ENCODE measurements around the gene TRIM25.
"Not testable (repeated sequence)": the region's sequence is repeated elsewhere in the genome, so short reads cannot be mapped to it uniquely, and the experiment has no call there.

TRIM25 gene, protein sequence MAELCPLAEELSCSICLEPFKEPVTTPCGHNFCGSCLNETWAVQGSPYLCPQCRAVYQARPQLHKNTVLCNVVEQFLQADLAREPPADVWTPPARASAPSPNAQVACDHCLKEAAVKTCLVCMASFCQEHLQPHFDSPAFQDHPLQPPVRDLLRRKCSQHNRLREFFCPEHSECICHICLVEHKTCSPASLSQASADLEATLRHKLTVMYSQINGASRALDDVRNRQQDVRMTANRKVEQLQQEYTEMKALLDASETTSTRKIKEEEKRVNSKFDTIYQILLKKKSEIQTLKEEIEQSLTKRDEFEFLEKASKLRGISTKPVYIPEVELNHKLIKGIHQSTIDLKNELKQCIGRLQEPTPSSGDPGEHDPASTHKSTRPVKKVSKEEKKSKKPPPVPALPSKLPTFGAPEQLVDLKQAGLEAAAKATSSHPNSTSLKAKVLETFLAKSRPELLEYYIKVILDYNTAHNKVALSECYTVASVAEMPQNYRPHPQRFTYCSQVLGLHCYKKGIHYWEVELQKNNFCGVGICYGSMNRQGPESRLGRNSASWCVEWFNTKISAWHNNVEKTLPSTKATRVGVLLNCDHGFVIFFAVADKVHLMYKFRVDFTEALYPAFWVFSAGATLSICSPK

DNA sequence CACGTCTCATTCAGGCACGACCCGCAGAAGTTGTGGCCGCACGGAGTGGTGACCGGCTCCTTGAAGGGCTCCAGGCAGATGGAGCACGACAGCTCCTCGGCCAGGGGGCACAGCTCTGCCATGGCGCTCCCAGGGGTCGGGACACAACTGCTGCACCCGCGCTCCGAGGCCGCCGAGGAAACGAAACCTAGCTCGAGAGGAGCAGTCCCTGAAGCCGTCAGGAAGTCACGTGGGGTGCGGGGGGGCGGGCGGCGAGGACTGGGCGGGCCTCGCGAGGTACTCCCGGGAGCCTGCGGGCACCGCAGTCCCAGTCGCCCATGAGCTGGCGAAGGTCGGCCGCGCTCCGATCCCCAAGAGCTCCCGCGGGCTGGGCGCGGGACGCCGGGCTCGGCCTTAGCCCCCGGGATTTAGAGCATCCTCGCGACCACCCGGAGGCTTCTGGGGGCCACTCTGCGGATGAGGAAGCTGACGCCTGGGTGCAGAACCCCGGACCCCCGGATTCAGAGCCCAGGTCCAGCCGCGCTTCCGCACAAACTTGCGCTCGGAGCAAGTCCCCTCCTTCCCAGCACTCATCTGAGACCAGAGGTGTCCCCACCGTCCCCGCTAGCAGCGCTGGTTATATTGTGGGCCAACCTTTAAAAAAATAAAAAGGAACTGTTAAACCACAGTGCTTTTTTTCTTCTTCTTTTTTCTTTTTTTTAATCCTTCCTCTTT, at the start of gene TRIM25:
Gene TRIM25 (minus strand): TSS at position 183 of the 714 bp plus-strand sequence. CDS start 61 bp downstream, at position 122.
- DNase-seq (ENCODE audit: low spot score) (peak; percentile 77), FAIRE-seq (no peak)

DNA sequence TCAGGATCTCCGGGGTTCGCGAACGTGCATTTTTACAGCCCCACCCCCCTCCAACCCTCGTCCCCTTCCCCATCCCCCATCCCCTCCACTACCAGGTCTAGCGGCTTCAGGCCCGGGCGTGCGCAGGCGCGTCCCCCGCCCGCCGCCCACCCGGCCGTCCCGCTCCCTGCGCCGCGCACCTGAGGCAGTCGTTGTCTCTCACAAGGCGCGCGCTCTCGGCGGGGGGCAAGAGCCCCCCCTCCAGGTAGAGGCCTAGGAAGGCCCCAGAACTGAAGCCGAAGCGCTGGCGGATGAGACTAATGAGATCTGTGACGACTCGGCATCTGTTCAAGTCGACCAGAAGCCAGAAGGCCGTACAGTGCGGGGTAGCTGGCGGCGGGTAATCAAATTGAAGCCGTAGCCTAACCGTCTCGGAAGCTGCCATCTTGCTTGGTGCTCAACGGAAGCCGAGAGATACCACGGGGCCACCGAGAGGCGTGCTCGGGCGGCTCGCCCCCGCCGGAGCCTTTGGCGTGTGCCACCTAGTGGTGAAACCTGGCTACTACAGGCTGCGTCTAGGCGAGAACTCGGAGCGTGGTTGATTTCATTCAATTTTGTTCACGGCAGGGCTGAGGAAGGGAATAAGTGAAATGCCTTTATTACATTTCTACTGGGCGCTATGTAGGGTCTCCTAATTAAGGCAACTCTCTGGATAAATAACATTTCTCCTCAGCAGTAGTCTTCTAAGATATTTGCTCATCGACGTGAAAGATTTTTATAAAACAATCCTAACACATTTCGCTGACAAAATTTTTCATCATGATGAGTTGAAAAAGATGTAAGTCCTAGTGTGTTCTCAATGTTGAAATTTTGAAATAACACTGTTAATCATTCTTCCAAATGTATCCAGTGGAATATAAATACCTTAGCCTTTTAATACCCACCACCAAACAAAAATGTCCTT, 47.0 kb upstream of the TRIM25 start, which contains the start of gene COIL:
Gene COIL (minus strand): TSS at position 455 of the 943 bp plus-strand sequence. CDS start 31 bp downstream, at position 424.
- DNase-seq (ENCODE audit: low spot score) (peak; percentile 76), FAIRE-seq (no peak)

DNA sequence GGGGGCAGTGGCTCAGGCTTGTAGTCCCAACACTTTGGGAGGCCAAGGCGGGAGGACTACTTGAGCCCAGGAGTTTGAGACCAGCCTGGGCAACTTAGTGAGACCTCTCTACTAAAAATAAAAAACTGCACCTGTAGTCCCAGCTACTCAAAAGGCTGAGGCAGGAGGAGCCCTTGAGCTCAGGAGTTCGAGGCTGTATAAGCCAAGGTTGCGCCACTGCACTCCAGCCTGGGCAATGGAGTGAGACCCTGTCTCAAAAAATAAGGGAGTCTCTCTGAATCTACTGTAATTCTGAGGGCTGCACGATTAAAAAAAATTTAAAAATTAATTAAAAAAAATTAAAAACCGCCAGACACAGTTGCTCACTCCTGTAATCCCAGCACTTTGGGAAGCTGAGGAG, 43.1 kb upstream of the TRIM25 start:
- FAIRE-seq = no peak

DNA sequence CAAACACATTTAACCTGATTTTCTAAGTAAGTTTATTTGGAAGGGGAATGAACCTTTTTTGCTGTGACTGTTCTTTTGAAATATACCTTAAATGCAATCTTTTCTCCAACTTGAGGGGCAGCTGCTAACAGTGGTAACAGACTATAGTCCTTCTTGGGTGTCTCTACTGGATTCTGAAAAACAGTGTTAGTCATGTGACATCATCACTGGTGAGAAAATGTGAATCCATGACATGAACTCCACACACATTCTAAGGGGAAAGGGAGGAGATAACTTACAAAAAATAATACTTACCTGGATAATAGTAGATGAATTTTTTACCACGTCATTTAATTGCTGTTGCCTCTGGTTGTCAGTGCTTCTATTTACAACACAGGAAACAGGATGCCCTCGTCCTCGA, 35.7 kb upstream of the TRIM25 start:
- FAIRE-seq (no peak), DNase-seq (ENCODE audit: low spot score) (no peak)

More for the DNA sequence above, 43.1 kb upstream of the TRIM25 start:
- no peak for DNase-seq (ENCODE audit: low spot score)

- no peak for FAIRE-seq
- DNase-seq (ENCODE audit: low spot score) = no peak
Observed at GRCh38 chr17:56948491-56948890, 34.6 kb upstream of the TRIM25 start.

DNA sequence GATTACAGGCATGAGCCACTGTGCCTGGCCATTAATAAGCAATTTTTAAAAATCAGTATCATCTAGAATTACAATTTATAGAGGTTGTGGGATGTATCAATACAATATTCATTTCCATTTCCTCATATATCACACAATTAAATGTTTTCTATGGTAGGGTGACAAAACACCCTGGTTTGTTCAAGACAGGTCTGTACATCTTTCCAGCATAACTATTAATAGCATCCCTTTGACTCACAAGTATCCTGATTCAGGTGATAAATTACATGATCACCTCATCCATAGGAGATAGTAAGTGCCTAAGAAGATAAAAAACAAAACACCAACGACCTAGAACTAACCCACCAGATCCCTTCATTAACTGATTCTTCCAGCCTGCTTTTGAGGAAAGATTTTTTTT, 33.9 kb upstream of the TRIM25 start:
- FAIRE-seq (no peak), DNase-seq (ENCODE audit: low spot score) (no peak)

GRCh38 chr17:56945938-56946505, 32.2 kb upstream of the TRIM25 start:
- no peak for FAIRE-seq
- DNase-seq (ENCODE audit: low spot score) = no peak

DNA sequence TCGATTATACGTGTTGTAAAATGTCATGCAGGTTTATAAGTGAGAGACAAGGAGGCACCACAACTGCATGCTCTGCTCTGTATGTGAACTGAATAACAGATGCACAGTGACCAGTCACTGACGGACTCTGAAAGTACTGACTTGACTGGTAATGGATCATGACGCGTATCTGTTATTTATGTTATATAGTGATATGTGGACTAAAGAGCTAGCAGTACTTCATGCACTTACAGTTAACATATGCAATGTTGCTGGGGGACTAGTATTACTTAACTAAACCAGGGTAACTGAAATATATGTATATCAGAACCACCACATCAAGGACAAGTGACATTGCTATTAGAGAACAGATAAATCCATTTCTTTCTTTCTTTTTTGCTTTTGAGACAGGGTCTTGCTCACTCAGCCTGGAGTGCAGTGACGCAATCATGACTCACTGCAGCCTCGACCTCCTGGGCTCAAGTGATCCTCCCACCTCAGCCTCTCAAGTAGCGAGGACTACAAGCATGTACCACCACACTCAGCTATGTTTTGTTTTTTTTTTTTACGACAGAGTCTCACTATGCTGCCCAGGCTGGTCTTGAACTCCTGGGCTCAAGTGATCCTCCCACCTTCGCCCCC, 29.8 kb upstream of the TRIM25 start:
- no peak for DNase-seq (ENCODE audit: low spot score)
- no peak for FAIRE-seq

DNA sequence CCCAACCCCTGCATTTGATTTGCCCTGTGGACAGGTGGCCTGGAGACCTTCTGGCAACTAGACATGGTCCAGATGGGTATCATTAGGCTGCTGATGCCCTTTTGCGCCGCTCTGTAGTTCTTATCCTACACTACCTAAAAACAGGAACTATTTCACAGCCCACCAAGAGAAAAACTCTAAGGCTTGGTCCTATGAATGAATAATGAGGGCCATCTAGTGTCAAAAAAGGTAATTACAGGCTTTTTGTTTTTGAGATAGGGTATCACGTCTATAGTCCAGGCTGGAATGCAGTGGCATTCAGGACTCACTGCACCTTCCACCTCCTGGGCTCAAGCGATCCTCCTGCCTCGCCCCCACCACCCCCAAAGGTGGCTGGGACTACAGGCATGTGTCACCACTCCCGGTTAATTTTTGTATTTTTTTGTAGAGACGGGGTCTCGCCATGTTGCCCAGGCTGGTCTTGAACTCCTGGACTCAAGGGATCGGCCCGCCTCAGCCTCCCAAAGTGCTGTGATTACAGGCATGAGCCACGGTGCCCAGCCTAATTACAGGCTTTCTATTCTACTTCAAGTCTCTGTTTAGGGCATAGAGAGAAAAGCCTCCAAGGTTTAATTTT, 26.1 kb upstream of the TRIM25 start:
- DNase-seq (ENCODE audit: low spot score) (peak; percentile 54), FAIRE-seq (no peak)

- FAIRE-seq; DNase-seq (ENCODE audit: low spot score): not testable (repeated sequence)
Observed at GRCh38 chr17:56938206-56938605, 24.4 kb upstream of the TRIM25 start.

GRCh38 chr17:56937687-56938086, 23.8 kb upstream of the TRIM25 start:
- DNase-seq (ENCODE audit: low spot score) (no peak), FAIRE-seq (no peak)

DNA sequence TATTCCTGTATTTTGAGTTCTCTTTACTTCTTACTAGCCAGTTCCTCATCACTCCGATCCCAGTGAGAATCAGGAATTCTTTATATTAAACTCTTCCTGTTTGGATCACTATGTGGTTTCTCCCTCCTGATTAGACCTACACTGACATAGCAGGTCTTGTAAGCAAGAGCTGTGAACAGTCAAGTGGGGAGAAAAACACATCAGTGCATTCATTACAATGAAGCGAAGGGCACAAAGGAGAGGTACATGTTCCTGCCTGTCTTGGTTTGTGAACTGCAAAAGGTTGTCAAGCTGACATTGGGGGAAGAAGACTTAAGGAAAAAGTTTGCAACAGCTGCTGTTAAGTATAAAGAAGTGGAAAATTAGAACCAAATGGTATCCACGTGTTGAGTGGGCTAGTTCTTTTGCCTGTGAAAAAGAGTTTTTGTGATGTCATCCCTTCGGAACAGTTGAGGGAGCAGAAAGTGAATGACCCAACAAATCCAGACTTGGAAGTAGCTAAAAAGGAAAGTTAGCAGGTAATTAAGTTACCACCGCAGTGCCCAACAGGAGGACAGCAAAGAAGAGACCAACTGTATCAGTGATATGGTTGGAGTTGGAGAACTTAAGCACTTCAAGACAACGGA, 23.0 kb upstream of the TRIM25 start:
- no peak for DNase-seq (ENCODE audit: low spot score)
- no peak for FAIRE-seq

- DNase-seq (ENCODE audit: low spot score) (no peak), FAIRE-seq (no peak)
Observed at GRCh38 chr17:56935461-56935860, 21.6 kb upstream of the TRIM25 start.

DNA sequence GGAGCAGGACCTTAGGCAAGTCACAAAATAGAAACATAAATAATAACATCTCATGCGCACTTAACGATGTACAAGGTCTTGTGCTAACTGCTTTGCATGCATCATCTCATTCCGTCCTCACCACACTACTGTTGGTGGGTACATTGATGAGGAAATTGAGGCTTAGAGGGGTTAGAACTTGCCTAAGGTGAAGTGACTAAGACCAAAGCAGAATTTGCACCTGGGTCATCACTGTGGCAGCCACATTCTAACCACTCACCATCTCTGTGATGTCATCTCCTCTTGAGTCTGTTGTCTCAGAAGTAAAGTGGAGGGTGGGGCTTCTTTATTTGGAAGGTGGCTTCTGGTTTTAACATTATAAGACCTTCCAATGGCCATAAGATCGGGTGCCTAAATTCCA, 20.4 kb upstream of the TRIM25 start:
- DNase-seq (ENCODE audit: low spot score) (no peak), FAIRE-seq (no peak)

GRCh38 chr17:56933868-56934267, 20.0 kb upstream of the TRIM25 start:
- DNase-seq (ENCODE audit: low spot score) (no peak), FAIRE-seq (no peak)

DNA sequence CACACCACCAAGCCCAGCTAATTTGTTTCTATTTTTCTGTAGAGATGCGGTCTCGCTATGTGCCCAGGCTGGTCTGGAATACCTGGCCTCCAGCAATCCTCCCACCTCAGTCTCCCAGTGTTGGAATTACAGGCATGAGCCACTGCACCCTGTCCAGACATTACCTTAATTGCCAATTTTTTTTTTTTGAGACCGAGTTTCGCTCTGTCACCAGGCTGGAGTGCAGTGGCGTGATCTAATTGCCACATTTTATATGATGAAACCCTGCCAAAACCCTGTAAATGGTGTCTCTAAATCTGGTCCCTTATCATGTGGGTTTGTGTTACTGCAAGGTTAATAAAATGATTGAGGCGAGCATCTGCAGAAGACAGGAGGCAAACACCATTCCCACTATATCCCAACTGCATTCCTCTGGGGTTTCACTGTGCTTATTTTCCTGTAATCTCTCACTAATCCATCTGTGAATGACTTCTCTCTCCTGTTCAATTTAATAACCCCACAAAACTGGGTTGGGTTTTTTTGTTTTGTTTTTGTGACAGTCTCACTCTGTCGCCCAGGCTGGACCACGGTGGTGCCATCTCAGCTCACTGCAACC, 19.4 kb upstream of the TRIM25 start:
- DNase-seq (ENCODE audit: low spot score) = no peak
- no peak for FAIRE-seq

DNA sequence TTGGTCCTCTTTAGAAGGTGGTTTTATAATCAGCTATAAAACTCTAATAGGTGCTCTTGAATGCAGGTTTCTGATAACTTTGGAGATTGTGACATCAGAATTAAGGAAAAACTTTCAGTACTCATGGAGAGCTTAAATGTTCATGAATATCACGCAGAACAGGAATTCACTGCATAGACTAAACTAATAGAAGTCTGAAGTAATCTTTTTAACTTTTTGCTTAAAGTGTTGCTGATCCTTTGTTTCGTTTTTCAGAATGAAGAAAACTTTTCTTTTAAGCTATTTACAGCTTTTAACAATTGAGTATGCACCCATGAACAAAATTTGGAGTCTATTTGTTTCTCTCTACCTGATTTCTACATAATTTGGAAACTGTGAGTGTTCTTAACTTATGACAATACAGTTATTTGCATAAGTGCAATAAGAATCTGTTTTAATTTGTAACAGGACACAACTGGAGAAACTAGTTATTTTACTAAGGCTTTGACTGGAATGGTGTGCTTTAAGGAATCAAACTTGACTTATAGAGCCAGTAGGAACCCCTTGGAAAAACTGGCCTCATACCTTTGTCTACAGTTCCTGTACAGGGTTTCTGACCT, 17.0 kb upstream of the TRIM25 start:
- FAIRE-seq = no peak
- DNase-seq (ENCODE audit: low spot score) = no peak

DNA sequence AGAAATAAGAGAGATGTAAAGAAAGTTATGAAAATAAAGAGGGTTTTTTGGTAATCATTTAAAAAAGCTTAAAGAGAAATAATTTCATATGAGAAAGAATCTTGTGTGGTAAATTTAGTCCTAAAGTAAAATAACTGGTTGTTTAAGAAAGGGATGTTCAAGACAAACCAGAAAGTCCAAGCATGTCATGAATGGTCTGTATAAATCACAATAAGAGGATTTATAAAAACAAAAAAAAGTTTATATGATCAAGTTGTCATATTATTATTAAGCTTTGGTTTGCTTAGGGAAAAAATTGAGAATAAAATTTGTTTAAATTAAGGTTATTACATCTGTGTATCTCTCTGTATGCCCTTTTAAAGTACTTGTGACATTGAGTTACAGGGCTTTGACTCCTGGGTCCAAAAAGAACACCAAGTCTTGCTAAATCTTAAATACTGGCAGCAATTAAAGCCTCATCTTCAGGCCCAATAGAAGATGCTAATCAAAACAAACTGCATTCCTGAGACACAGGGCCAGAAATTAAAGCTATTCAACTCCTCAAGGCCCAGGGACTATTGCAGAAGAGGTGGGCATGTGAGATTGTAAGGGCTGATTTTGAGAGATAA, 15.6 kb upstream of the TRIM25 start:
- peak; percentile 8 for DNase-seq (ENCODE audit: low spot score)
- FAIRE-seq = no peak

All from RCC 7860 (cell line).